ENCODE measurements around the gene CNR1.
A peak's percentile ranks its signal among the peaks of the same experiment; 100 is the strongest.
"Not testable (repeated sequence)": the region's sequence is repeated elsewhere in the genome, so short reads cannot be mapped to it uniquely, and the experiment has no call there.

The CNR1 gene

DNA sequence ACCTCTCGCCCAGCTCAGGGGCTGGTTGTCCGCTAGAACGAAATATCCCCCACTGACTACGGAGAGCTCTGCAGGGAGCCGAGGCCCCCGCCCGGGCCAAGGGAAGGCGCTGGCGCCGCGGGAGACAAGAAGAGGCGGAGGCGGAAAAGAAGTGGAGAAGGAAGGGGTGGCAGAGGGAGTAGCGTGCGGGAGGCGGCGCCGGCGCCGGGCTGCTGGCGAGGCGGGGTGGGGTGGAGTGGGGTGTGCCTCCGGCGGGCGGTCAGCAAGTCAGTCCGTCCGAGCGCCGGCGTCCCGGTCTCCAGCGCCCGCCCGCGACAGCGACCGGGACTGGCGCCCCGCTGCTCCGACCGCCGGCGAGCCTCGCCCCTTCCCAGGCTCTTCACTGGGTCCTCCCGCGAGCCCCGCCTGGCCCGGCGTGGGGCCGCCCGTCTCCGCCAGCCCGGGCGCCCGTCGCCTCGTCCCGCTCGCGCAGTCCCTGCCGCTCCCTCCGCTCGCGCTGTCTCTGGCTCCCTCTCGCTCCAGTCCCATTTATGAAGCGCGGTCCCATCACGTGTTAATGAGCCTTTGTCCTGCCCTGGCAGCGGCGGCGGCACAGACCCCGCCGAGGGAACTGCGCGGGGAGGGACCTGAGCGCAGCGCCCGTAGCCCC lies at the start of gene CNR1:
TSS of gene CNR1 (minus strand) at position 504 of the 649 bp plus-strand sequence. CDS start 21,073 bp downstream, outside the sequence.
- DNase-seq (ENCODE audit: low spot score), result peak; percentile 53

- DNase-seq (ENCODE audit: low spot score), result peak; percentile 16
Observed at GRCh38 chr6:88211446-88211845, 45.3 kb upstream of the CNR1 start.

GRCh38 chr6:88209301-88209700 lies 43.2 kb upstream of the CNR1 start:
- DNase-seq (ENCODE audit: low spot score), result peak; percentile 80

DNA sequence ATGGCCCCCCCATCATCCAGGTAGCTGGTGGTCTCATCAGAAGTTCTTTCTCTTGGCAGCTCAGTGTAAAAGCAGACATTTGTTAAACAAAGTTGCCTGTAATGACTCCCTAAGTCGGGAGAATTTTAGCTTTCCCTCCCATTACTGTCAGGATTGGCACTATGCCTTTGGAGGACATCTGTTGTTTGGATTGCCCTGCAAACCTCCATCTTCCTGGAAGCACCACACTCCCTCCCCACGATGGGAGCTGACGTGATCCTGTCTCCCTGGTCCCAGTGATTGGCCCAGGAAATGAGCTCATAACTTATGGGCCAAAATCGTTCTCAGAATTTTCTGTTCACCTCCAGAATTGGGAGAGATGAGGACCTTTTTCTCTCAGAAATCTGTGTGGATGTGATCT lies 42.6 kb upstream of the CNR1 start:
- peak; percentile 90 for DNase-seq (ENCODE audit: low spot score)

DNA sequence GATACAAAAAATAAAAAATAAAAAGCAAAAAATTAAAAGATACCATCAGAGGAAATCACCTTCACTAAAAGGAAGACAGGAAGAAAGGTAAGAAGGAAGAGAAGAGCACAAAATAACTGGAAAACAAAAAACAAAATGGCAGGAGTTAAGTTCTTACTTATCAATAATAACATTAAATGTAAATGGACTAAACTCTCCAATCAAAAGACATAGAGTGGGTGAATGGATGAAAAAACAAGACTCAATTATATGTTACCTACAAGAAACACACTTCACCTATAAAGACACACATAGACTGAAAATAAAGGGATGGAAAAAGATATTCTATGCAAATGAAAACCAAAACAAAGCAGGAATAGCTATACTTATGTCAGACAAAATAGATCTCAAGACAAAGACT lies 35.6 kb upstream of the CNR1 start:
- not testable (repeated sequence) for DNase-seq (ENCODE audit: low spot score)

GRCh38 chr6:88184921-88185320 lies 18.8 kb upstream of the CNR1 start:
- no peak for DNase-seq (ENCODE audit: low spot score)

DNA sequence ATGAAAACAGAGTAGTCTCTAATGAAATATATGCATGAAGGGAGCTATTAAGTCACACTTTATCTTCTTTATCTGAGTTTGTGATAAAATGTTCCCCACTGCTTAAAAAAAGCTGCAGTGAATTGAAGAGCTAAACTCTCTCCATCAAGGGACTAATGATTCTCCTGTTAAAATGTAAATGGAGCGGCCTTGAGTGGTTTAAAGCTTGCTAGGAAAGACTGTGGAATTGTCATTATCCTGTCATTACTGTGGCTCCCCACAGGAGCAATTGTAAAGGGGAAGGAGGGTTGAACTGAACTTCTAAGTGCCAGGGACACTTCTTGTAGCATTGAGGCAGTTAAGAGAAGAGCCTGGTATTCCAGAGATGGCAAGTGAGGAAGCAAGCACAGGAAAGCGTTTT lies 17.3 kb upstream of the CNR1 start:
- DNase-seq (ENCODE audit: low spot score), result no peak

- DNase-seq (ENCODE audit: low spot score), result no peak
Observed at GRCh38 chr6:88179692-88180091, 13.5 kb upstream of the CNR1 start.

- DNase-seq (ENCODE audit: low spot score), result no peak
Observed at GRCh38 chr6:88177961-88178464, 11.9 kb upstream of the CNR1 start.

- no peak for DNase-seq (ENCODE audit: low spot score)
Observed at GRCh38 chr6:88174906-88175305, 8.8 kb upstream of the CNR1 start.

DNA sequence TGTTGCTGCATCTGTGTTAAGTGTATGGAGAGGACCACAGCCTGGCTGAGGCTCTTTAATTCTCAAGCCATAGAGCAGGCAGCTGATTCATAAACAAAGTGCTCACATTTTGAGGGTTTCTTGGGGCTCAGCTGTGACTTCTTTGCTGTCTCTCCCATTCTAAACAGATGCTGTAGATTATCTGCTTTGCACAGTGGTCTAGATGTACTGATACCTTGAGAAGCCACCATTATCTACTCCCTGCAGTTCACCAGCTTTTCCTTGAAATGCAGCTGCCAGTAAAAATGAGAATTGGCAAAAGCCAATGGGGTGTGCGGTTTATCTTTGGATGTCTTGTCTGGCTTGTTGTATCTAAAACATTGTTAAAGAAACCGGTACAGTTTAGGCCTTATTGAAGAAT lies 5.2 kb upstream of the CNR1 start:
- no peak for DNase-seq (ENCODE audit: low spot score)

- no peak for DNase-seq (ENCODE audit: low spot score)
Observed at GRCh38 chr6:88168362-88168761, 2.2 kb upstream of the CNR1 start.

DNA sequence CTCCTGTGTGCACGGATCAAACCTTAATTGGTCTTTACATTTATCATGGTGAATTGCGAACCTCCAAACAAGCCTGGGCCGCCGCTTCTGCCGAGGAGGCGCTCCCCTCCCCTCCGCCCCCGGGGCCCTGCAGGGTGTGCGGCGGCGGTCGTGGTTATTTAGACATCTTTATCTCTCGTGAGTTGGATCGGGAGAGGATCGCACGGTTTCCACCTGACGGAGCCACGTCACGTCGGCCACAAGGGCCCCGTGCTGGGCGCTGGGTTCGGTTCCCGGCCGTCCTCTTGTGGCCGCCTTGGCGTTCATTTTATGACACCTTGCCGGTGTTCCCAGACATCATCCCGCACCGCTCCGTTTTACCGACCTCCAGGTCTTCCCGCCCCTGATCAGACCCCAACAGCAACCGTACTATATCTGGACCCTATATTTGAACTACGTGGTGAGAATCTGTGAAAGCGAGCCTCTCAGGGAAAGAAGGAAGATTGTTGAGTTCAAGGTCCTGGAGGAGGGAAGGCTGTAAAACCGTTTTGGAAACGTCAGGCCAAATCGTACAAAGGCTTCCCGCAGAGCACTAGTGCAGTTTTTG lies 1.3 kb upstream of the CNR1 start:
- DNase-seq (ENCODE audit: low spot score), result peak; percentile 33

DNA sequence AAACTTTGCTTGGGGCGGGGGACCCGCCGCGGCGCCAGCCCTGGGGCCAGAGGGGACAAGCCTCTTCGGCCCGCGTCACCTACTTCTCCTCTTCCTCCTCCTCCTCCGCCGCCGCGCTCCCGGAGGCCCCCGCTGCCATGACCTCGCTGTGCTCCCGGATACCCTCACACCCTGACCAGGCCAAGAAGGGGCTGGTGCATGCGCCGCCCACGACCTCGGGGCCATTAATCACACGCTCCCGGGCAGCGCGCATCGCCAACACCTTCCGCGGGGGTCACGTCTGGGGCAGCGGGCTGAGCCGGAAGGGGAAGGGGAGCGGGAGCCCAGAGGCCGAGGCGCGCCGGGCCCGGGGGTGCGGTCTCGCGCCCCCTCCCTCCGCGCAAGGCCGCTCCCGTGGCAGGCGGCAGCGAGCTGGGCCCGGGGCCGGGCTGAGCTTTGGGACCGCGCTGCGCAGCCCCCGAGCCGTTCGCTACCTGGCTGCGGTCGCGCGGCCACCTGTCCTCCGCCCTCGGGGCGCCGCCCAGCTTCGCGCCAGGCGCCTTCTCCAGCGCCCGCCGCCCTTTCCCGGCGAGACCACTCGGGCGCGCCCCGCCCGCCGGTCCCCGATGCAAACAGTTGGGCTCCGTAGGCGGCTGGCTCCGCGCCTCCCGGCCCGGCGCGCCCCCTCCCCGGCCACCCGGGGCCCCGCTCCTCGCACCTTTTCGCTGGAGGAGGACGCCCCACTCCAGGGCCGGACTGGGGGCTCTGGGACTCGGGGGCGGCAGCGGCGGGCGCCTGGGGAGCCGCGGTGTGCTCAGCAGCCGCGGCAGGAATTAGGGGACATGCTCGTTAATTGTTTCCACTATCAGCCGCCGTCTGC lies 575 bp upstream of the CNR1 start:
- no peak for DNase-seq (ENCODE audit: low spot score)

DNA sequence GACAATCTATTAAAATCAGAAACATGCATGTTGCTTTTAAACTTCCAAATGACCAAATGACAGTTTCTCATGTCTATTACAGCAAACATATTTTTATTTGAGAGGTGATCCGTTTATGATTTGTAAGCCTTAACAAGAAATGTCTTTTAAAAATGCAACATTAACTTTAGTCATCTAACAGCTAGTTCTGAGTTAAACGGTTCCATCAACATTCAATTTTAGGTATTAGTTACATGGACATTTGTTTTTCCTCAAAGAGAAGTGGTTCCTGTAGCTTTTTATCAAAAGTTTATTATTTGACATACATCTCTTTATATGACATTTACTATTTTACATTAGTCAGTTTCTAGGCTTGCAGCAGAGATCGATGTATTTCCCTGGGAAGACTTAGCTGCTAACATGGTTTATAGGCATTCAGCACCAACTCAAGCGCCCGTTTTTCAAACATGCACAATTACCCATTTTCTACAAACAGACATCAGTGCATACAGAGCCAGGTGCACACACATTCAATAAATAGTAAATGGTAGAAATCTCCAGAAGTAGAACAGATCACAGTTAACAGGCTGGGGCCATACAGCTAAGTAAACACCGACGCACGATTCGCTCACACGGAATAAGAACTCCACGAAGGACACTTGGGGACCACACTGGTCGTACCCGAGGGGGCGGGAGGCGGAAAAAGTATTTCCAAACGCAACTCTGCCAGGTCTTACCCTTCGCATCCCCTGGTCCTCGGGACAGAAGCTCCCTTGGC lies 882 bp downstream of the CNR1 start:
- peak; percentile 71 for DNase-seq (ENCODE audit: low spot score)

DNA sequence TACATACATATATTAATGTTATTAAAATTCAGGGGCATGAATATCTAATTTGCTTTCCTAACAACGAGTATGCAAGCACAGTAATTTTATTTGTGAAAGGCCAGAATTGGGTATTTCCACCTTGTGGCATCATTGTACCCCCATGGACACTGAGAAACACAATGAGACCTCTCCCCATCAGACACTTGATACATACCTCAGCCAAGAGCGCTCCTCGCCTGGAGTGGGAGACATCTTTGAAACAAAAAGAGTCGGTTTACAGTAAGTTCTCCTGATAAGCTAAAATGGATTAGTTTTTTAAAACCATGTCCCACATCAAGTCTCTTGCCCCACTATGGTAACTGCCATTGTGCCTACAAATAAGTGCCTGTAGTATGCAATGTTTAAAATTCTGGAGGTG lies 2.1 kb downstream of the CNR1 start:
- peak; percentile 50 for DNase-seq (ENCODE audit: low spot score)

DNA sequence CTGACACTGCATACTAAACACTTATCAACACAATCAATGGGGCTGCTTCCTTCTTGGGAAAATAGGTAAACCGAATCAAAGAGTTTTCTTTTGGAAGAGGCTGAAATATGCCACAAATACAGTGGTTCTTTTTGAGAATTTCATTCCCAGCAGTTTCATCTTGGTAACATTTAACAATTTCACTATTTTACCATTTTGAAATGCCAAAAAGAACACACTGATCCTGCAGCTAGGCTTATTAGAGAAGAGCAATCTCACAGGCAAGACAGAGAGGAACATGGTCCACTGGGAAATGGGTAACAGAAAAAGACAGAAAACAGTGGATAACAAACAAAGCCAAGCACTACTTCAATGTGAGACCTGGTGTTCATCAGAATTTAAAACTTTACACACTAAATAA lies 2.5 kb downstream of the CNR1 start:
- peak; percentile 72 for DNase-seq (ENCODE audit: low spot score)

DNA sequence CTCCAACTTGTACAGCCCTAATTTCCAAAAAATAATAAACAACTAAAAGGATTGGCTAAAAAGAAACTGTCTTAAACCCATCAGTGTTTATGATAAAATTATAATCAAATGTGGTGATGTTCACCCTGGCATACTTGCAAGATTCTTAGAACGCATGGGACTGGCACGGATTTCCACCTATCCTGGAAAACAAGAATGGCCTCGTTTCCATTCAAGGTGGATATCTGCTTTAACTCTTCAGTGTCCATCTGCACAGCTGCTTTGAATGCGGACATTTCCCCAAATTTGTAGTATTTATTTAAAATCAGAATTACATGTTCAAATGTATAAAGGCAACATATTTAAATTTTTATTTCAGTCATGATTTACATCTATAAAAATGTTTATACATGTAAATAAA lies 4.2 kb downstream of the CNR1 start:
- peak; percentile 53 for DNase-seq (ENCODE audit: low spot score)

DNA sequence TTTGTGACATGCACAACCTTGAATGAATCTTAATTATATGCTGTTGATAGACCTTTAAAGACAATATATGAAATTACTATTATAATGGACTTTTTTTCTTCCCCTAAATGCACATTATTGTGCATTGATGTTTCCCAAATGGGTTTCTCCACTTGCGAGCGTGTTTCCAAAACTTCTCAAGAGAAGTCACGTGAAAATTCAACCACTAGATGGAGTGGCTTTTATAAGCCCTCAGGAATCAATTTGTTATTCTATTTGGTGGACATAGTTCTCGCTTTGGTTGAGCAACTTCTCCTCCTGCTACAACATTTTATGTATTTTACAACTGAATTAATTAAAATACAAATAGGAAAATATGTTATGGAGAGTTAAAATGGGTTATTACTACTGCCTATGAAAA lies 9.0 kb downstream of the CNR1 start:
- no peak for DNase-seq (ENCODE audit: low spot score)

DNA sequence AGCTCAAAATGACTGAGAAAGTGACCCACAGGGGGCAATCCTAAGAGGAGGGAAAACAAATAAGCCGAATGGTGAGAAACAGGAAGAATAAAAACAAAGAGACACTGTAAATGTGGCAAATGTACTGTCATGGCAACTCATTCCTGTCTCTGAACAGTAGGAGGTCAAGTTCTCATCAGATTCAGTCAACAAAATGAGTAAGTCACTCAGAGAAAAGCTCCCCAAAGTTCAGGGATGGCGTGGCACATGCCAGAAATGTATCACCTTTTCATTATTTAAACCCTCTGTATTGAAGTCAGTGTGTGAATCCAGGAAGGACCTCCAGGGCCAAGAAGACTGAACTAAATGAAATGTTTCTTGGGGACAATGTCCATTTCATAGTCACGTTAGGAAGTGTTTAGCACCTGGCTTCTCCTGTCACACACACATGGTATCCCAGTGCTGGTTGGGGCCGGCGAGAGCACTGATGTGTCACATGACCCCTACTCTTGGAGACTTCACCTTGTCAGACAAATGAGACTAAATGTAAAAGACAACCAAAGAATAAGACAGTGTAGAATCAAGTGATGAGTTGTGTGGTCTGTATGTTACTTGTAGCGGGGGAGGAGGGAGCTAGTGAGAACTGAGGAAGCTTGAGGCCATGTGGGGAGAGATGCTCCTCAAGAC lies 20.7 kb downstream of the CNR1 start:
- no peak for DNase-seq (ENCODE audit: low spot score)

DNA sequence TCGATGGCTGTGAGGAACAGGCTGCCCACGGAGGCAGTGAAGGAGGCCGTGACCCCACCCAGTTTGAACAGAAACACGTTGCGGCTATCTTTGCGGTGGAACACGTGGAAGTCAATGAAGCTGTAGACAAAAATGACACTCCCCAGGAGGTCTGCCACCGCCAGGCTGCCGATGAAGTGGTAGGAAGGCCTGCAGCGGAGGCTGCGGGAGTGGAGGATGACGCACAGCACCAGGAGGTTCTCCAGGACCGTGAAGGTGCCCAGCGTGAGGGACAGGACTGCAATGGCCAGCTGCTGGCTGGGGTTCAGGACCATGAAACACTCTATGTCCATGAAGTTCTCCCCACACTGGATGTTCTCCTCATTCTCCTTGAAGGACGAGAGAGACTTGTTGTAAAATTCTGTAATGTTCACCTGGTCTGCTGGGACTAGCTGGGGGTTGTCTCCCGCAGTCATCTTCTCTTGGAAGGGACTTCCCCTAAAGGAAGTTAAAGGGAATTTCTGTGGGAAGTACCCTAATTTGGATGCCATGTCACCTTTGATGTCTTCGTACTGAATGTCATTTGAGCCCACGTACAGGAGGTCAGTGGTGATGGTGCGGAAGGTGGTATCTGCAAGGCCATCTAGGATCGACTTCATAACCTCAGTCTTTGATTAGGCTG lies 21.4 kb downstream of the CNR1 start:
- no peak for DNase-seq (ENCODE audit: low spot score)

Measured in cerebellar cortex (tissue), 1 donor.